Inflammatory macrophage (primary cell): ENCODE measurements around the gene MYOCD.

ENCODE experiments used
- DNase-seq, 2 donors: peaks; one replicate each; pipeline ENCODE4 v3.0.0-alpha.2; 2020 to 2022

Gene MYOCD

GRCh38 chr17:12721581-12721980 lies 55.9 kb downstream of the MYOCD start:
- DNase-seq = no peak

DNA sequence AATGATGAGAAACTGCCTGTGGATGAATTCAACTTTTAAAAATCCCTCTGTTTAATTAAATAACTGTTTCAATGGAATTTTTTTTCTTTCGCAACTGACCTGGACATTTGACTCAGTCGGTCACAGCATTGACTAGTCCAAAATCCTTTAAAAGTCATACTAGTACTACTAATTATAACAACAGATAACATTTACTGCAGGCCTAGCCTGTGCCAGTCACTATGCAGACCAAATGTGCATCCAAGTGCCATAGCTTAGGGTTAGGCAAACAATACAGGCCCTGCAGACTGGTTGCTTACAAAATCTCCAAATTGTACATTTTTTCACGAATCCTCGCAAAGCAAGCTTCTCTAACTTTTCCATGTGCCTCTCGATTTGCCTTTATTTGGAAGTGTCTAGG lies 56.6 kb downstream of the MYOCD start:
- no peak for DNase-seq

DNA sequence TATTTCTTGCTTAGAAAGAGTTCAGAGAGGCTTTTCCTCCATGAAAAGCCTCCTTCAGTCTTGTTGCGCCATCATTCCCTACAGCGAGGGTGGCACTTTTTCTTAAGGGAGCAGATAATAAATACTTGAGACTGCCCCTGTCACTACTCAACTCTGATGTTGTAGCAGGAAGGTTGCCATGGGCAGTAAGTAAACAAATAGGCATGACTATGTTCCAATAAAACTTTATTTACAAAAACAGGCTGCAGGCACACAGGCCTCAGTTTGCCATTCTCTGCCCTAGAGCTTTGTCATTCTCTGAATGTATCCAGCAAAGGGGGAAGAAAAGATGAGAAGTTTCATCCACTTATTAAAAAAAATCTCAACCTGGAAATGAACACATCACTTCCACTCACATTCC lies 60.4 kb downstream of the MYOCD start:
- DNase-seq = no peak

- no peak for DNase-seq
Observed at GRCh38 chr17:12727076-12727760, 61.5 kb downstream of the MYOCD start.

DNA sequence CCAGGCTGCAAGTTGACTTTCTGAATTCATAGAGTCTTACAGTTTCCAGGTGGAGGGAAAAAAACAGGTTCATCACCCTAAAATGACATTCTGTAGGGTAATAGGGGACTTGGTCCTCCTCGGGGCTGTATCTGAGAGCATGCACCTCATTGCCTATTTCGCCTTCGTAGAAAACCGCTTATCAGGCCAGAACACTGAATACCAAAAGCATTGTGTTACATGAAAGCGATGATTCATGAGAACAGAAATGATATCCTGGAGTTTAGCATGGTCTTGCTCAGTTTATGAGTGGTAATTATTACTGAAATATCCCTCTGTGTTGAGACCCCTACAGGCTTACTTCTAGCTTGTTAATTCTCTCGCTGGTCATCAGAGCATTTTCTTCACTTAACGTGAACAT lies 62.2 kb downstream of the MYOCD start:
- DNase-seq = no peak

GRCh38 chr17:12729086-12729485 lies 63.4 kb downstream of the MYOCD start:
- DNase-seq = no peak

DNA sequence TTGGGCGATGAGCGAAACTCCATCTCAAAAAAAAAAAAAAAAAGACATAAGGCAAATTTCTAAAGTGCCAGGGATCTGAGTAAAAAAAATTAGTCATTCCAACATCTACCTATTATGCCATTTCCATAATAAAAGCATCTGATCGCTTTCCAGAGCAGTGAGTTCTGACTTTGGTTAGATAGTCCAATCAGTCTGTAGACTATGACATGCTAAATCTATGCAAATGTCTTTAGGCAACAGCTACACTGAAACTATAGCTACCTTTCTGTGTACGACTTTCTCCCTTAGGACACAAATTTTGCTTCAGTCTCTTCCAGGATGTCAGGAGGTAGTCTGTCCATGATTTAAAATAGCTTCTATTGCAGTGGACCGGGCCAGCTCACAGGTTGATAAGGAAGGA lies 64.7 kb downstream of the MYOCD start:
- DNase-seq = no peak

- DNase-seq = no peak
Observed at GRCh38 chr17:12730931-12731521, 65.3 kb downstream of the MYOCD start.

- DNase-seq = no peak
Observed at GRCh38 chr17:12731839-12732238, 66.1 kb downstream of the MYOCD start.

GRCh38 chr17:12732366-12732765 lies 66.7 kb downstream of the MYOCD start:
- DNase-seq = no peak

DNA sequence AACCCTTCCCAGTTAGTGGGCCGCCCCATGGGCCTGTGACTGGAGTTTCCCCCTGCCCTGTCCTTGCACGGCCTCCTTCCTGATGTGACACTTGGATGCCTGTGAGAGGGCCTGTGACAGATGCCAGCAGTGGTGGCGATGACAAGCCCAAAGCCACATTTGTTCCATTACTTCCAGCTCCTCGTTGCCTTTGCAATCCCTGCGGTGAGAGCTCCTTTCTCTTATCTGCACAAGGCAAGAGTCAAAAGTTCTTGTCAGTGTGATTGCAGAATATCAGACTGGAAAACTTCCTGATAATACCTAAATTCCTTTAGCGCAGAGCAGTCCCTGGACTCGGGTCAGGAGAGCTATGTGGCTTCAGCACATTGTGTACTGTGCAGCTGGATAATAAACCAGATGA lies 69.2 kb downstream of the MYOCD start:
- no peak for DNase-seq

DNA sequence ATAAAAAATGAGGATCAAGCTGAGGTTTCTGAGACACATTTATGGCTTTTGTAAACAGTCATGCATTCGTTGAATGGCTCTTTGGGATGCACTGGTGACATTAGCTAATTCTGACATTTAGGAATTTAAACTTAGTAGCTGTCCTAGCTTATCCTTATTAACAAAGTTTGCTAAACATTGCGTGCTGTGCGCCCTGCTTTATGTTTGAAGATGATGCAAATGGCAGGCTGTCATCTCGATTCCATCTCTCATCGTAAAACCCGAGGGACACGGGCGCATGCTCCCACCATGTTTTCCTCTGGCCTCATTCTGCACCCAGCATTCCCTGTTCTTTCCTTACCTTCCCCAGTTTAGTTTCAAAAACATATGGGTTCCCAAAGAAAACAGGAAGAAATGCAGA lies 69.8 kb downstream of the MYOCD start:
- no peak for DNase-seq

GRCh38 chr17:12736526-12736925 lies 70.8 kb downstream of the MYOCD start:
- no peak for DNase-seq

DNA sequence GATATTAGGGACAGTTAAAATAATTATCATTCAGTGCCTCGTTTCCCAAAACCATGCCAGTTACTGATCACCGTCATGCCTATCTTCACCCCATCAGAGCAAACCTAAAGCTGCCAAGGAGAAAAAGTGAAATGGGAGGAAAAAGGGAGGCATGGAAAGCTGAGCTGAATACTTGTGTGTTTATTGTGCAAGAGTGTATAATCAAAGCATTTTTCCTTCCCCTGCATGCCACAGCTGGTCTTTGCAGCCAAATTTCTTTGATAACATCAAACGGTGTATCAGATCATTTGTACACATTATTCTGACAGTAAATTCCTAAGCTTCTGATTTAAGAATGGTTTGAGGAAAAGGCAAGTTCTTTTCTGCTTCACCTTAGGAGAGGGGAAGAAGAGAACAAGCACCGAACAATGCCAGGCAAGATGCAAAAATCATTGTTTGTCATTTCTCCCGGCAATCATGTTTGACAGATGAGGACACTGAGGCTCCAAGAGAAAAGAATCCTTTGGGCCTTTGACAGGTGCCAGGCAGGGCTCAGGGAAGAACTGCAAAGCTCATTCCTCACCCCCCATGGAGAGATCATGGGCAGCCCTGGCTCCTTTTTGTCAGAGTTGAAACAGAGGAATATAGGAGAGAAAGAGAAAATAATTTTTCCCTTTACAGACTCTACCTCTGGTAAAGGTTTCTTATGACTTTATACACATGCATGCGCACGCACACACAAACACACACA lies 72.2 kb downstream of the MYOCD start:
- no peak for DNase-seq

DNA sequence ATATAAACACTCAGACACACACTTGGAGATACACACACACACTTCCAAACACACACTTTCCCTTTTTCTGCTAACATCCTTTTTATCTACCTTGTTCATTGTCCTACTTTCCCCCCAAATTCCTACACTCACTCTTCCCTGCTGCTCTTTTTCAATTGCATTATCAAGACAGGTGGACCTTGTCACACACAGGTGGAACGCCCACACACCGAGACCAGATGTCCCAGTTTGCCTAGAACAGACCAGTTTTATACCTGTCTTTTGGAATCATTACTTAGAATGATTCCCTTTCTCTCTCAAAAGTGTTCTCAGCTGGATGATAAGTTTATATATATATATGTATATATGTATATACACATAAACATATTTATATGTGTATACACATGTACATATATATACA lies 72.9 kb downstream of the MYOCD start:
- DNase-seq = no peak

DNA sequence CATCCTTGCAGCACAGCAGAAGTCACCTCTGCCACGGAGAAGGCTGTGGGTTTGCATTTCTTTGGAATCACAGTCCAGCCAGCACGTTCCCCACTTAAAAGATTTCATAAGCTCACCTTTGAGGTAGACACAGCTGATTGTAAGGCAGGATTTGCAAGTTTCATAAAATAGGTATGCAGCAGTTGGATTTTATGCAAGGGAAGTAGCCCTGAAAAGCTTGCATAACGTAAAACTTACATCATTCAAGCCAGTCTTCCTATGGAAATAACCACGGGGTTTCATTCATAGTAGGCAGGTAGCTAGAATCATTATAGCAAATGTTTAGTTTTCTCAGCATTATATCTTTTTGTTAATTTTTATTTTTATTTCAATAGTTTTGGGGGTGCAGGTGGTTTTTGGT lies 73.8 kb downstream of the MYOCD start:
- DNase-seq = no peak

DNA sequence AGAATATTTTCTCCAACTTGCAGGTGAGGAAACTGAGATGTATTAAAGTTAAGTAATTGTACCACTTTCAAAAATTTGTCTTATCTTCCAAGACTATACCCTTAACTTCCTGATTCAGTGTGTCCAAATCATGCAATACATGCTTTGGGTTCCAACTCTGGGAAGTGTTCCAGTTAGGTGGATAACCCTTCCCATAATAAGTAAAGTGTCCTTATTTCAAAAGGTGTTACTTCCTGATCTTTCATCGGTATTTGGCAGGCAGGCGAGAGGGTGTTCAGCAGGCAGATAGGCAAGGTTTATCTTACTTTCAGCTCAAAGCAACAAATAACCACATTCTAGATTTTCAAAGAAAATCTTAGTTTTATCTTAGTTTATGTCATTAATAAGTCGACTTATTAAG lies 77.4 kb downstream of the MYOCD start:
- DNase-seq = no peak

DNA sequence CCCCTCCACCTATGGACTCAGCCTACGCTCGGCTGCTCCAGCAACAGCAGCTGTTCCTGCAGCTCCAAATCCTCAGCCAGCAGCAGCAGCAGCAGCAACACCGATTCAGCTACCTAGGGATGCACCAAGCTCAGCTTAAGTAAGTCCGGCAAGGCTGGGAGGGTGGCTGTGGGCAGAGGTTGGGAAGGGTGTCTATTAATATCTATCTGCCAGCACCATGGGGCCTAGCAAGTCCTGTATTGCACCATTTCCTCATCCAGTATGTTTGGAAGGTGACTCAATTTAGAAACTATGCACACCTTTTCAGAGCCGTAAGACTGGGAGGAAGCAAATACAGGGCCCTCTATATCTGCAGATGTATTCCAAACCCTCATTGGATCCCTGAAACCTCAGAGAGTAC lies 78.6 kb downstream of the MYOCD start:
- DNase-seq = no peak

GRCh38 chr17:12744786-12745185 lies 79.1 kb downstream of the MYOCD start:
- no peak for DNase-seq

- no peak for DNase-seq
Observed at GRCh38 chr17:12745486-12745885, 79.8 kb downstream of the MYOCD start.

DNA sequence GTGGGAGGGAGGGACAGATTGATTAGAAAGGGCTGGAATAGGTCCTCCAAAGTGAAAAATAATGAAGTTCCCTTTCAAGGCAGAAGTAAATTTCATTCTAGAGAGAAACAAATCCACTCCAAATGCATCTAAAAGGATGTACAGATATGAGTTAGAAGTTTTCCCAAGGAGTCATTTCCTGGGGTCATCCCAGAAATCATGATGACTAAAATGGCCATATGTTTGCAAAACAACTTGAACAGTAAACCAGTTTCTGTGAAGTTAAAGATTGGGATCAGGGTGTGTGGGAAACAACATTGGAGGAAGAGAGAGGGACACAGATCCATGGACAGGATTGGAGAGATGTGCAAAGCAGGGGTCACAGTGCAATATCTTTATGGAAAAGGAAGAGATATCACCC lies 91.1 kb downstream of the MYOCD start:
- DNase-seq = no peak

DNA sequence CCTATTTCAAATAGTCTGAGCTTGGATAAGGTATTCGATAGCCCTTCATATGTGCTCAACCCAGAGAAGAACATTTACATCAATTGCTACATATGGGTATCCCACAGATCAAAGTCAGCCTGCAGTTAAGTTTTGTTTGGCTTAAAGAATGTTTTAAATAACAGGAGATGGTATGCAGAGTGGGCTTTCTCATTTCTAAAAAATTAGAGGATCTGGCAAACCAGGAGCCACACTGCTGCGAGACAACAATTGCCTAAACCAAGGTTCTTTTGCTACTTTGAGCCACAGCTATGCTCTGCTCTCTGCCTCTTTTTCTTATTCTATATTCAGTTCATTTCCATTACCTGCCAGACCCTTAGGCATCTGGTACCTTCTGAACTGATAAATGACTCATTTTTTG lies 93.4 kb downstream of the MYOCD start:
- DNase-seq = no peak

DNA sequence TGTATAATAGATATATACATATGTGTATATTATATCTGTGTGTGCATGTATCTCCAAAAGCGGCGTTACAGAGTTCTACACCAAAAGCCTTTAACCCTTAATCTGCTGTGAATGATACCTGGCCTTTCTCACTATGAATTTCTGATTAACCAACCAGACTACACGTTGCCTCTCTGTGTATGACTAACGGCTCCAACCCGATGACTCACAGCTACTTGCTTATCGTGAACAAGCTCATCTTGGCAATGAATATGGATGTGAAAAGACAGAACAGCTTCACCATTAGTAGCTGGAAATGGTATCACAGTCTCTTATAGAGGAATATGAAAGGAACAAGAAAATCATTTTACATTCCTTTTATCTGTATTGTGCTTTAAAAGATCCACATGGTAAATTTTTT lies 99.9 kb downstream of the MYOCD start:
- no peak for DNase-seq

DNA sequence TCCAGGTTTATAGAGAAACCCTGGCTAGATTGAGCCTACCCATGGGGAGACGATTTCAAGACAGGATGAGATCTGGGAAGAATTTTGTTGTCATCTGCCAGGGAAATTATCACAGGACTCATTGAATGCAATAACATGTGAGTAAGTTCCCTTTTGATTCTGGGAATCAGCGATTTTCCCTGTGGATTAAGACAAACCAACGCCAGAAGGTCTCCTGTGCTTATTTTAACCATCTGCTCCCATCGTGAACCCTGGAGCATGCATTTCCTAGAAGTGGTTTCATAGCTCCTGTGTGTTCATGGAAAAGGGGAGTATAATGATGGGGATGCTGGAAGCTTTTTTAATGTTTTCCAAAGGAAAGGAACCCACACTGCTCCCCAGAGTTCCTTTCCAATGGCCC lies 102.6 kb downstream of the MYOCD start:
- no peak for DNase-seq
